ENCODE data around the gene SMG1.
"Not testable (repeated sequence)": the region's sequence is repeated elsewhere in the genome, so short reads cannot be mapped to it uniquely, and the experiment has no call there.

SMG1 gene

DNA sequence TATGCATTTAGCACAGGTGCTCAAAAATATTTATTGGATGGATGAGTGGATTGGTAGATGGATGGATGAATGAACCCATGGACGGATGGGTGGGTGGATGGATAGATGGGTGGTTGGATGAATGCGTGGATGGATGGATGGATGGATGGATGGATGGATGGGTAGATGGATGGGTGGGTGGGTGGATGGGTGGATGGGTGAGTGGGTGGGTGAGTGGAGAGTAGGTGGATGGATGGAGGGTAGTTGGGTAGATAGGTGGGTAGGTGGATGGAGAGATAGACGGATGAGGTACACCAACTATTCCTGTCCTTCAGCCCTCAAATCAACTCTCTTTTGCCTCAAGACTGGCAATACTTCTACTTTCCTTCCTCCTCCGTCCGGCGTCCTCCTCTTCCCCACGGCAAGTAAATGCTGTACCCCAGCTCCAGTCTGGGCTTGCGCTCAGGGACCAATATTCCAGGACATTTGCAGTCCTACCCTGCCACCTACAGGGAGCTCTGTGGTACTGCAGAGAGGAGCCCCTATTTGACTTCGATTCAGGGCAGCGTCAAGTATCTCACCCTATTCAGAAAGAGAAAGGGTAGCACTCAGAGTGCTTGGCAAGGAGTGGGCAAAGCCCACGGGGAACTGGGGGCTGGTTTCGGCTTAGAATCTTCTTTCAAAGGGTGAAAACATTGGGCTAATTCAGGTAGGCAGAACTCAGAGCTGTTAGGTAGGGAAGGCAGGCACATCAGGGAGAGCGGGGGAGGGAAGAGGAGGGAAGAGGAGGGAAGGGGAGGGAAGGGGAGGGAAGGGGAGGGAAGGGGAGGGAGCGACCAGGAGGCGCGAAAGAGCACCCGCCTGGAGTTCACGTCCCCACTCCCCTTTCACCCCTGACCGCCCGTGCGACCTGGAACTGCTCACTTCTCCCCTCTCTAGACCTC, 166.3 kb downstream of the SMG1 start:
- DNase-seq (ENCODE audit: low spot score) = peak; percentile 5

DNA sequence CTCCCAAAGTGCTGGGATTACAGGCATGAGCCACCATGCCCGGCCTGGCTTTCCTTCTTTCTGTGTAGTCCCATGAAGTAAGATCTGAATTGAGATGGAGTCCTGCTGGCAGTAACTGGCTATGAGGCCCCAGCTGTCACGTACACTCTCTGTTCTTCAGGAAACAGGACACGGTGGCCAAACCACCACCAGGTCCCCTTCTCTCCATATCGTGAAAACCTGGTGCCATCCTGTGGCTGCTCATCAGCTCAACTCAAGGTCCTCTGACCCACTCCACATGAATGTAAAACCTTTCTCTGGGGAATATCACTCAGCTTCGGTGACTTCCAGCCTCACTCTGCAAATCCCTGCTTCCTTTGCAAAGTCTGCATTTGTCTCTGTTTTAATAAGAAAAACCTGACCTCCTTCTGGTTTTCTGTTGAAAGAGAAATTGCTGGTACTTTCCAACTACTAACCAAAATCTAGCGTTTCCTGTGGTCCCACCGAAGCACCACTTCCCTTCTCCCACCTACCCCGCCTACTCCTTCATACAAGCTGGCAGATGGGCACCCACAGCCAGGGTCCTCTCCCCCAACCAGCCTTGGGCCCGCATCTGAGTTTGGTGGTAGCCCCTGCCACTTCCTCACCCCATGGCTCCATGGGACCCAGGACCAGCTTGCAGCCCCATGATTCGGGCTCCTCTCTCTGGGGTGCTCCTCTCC, 168.1 kb downstream of the SMG1 start:
- not testable (repeated sequence) for DNase-seq (ENCODE audit: low spot score)

GRCh38 chr16:18756639-18757038, 169.6 kb downstream of the SMG1 start:
- DNase-seq (ENCODE audit: low spot score) = peak; percentile 17
